Ammon's horn (tissue), 1 donor: ENCODE results near the gene KDM4B.

Experiments used
- DNase-seq: peaks from one replicate; pipeline ENCODE4 v3.0.0-alpha.2; 2016; ENCODE audit warnings: low spot score

KDM4B gene

DNA sequence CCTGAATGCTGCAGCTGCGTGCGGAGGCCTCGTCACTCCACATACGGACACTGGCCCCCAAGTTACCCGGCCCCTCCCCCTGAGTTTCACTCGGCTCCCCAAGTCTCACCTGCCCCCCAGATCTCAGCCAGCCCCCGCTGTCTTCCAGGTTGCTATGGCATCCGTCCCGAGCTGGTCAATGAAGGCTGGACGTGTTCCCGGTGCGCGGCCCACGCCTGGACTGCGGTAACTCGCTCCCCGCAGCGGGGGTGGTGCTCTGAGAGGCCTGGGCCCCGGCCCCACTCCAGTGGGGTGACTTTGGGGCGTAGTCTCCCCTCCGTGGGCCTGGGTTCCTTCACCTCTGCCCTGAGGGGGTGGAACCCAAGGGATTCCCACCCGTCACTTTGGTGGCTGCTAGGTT lies 168.2 kb downstream of the KDM4B start:
- no peak for DNase-seq

- no peak for DNase-seq
Observed at GRCh38 chr19:5137571-5138124, 168.7 kb downstream of the KDM4B start.

GRCh38 chr19:5138606-5139582 lies 170.0 kb downstream of the KDM4B start:
- DNase-seq, result peak; percentile 50

GRCh38 chr19:5139583-5140325 lies 170.8 kb downstream of the KDM4B start:
- DNase-seq, result no peak

GRCh38 chr19:5141129-5141849 lies 172.4 kb downstream of the KDM4B start:
- no peak for DNase-seq

DNA sequence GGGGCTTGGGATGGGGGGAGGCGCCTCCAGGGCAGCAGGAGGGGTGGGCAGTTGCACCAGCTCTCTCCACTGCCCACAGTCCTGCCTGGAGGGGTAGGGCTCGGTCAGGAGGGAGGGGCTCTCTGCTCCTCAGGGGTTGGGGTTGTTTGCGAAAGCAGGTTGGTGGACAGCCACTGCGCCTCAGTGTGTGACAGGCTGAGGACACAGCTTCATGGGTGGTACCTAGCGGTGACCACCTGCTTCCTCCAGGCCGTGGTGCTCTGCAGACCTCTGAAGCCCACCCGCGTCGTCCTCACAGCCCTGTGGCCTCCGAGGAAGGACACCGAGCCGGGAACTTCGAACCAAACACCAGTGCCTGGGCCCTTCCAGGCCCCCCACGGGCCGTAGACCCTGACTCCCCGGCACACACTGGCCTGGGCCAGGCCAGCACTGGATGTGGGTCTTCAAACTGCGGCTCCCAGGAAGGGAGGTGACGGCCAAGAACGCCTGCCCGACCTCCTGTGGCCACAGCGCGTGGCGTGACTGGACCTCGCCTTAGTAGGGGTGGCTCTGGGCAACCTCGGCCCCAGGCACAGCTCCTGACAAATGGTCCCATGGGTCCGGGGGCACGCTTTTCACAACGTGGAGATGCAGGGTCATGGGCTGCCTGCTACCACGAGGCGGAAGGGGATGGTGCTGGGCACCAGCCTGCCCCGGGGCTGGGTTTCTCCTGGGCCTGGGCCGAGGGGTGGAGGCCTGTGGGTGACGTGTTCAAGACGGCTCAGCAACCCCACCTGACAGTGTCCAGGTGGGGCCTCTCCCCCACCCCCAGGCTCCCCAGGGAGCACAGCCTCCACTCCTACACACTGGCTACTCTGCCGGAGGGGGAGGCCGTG lies 173.2 kb downstream of the KDM4B start:
- no peak for DNase-seq

DNA sequence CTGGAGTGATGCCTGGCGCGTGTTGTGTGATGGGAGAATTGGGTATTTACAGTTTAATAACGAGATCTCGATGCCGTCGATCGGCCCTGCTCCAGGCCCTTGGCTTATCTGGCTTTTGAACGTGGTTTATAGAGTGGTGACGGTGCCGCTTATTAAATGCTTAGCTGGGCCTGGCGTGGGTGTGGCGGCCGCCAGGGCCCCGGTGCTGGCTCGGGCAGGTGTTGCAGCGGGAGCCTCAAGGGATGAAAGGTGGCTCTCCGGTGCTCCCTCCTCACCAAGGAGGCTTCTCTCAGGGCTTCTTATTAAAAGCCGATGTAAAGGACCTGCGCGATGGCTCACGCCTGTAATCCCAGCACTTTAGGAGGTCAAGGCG lies 173.8 kb downstream of the KDM4B start:
- no peak for DNase-seq

DNA sequence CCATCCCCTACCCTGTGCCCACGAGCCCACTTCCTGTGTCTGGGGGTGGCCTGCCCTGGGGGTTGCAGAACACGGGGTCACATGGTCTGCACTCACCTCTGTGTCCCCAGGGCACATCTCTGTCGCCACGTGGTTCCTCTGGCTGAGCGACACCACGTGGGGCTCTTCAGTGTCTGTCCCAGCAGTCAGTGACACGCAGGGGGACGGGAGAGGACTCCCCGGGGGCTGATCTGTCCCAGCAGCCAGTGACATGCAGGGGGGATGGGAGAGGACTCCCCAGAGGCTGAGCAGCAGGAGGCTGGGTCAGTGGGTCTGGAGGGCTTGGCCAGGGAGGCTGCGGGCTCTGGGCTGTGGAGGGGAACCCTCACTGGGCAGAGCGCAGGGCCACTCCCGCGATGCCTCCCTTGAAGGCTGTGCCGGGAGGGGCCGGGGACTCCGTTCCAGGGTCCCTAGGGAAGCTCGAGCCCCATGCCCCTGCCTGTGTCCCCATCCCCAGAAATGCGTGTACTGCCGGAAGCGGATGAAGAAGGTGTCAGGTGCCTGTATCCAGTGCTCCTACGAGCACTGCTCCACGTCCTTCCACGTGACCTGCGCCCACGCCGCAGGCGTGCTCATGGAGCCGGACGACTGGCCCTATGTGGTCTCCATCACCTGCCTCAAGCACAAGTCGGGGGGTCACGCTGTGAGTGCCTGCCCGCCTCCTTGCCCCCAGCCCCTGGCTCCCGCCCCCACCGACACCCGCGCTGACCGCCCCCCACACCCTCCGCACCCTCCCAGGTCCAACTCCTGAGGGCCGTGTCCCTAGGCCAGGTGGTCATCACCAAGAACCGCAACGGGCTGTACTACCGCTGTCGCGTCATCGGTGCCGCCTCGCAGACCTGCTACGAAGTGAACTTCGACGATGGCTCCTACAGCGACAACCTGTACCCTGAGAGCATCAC lies 174.8 kb downstream of the KDM4B start:
- DNase-seq, result no peak

DNA sequence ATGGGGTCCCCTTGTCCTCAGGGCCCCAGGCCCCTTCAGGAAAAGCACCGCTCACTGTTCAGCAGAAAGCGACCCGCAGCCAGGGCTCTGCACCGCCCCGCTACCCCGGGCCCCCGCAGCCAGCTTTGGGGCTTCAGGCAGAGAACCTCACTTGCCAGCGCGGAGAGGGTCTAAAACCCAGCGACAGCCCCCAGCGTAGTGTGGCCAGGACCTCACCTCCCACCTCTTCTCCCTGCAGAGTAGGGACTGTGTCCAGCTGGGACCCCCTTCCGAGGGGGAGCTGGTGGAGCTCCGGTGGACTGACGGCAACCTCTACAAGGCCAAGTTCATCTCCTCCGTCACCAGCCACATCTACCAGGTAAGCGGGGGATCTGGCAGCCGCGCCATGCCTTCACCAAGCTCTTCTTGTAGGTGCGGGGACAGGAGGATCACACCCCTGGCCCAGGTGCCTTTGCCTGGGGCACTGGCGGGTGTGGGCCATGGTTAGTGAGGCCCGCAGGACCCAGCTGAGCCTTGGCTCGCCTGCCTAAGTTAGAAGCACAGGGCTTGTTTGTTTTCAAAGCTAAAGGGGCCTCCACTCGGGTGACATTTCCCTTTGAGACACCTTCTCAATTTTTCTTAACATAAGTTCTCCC lies 175.7 kb downstream of the KDM4B start:
- DNase-seq, result no peak

- DNase-seq, result no peak
Observed at GRCh38 chr19:5145521-5146511, 176.9 kb downstream of the KDM4B start.

DNA sequence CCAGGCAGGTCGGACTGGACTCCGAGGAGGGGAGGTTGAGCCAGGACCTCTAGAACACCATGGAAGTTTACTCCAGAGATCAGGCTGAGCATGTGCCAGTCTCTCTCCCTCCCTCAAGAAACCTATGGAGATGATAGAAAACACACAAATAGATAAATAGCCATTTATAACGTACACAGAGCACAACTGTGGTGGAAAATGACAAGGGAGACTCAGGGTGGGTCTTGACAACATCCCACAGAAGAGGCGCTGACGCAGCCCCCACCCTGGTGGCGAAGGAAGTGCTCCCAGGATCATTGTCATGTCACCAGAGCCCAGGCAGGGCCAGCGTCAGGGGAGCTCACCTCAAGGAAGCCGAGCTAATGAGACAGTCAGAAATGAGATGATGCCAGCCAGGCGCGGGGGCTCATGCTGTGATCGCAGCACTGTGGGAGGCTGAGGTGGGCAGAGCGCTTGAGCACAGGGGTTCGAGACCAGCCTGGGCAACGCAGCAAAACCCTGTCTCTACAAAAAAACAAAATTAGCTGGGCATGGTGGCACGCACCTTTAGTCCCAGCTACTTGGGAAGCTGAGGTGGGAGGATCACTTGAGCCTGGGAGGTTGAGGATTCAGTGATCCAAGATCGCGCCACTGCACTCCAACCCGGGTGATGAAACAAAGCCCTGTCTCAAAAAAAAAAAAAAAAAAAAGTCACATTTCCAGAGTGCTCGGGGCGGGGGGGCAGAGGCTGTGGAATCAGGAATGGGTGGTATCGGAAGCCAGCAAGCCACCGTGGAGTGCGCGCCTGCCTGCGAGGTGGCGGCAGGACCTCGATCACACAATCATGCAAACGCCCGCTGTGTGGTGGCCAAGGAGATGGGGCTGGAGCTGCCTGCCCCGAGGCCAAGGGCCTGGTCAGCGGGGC lies 178.4 kb downstream of the KDM4B start:
- no peak for DNase-seq

DNA sequence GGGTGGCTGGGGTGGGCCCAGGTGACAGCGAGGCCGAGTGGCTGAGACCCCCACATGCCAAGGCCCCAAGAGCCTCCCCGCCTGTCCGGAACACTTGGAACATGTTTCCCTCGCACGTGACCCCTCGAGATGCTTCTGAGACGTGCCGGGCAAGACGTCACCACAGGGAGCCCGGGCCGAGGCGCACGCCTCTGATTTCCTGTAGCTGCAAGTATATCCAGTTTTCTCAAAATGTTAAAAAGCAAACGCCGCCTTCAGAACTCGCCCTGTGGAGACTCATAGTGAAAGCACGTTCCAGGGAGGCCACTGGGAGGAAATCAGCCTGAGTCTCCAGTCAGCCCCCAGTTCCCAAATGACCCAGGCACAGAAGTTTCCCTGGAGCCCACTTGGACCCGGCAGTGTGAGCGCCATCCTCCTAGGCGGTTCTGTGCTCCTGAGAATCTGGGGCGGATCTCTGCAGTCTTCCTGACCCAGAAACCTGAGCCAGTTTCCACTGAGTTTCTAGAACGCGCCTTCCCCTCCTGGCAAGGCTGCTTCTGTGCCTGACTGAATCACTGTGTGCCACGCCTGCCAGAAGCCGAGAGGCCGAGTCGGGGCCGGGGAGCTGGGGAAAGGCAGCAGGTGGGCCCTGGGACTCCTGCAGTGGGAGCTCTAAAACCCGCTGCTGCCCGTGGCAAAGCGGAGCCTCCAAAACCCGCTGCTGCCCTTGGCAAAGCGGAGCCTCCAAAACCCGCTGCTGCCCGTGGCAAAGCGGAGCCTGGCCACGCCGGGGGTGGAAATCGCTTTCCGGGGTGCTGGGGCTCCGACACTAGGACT lies 179.3 kb downstream of the KDM4B start:
- peak; percentile 63 for DNase-seq

- no peak for DNase-seq
Observed at GRCh38 chr19:5148794-5149190, 179.9 kb downstream of the KDM4B start.

- DNase-seq, result no peak
Observed at GRCh38 chr19:5149508-5149907, 180.6 kb downstream of the KDM4B start.

DNA sequence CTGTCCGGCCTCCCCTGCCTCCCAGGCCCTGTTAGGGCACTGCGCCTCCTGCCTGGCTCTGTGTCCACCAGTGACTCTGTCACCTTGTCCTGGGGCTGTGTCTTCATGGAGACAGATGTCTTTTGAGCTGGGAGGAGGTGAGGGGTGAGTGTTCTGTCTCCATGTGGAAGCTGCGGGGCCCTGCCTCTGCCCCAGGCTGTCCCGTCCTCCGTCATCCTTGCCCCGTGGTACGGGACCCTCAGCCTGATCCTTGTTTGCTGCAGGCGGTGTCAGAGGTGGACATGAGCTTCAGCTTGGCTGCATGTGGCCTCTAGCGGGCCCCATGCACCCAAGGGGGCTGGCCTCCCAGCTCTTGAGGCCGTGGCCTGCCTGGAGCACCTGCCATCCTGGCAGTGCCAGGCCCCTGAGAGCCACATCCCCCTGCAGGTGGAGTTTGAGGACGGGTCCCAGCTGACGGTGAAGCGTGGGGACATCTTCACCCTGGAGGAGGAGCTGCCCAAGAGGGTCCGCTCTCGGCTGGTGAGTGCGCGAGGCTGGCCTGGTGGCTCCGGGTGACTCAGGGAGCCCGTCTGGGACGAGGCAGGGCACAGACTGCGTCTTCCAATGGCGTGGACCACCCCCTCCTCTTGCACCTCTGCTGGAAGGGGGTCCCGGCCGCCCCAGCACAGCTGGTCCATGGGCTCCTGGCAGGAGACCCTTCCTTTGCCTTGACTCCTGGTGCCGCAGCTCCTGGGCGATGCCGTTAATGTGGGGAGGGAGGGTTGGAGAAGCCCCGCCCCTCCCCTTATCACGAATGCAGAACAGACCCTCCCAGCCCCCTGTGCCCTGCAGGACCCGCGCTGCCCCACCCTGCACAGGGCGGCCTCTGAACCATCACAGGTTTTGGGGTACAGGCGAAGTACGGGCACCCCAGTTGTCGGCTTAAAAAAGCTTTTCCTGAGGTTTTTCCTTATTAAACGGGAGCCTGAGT lies 181.3 kb downstream of the KDM4B start:
- no peak for DNase-seq
